HepG2 (cell line): ENCODE measurements around the gene PFKFB2. TPM values are rescaled to one million over a fixed set of nuclear protein-coding genes. Genes with fewer than 3 reads are reported as not detected.

ENCODE experiments used
- ARNT2 ChIP-seq: sonication (generic); formaldehyde crosslinking; IDR thresholded peaks from 2 replicates; pipeline ENCODE4 v1.8.0; 2022; ENCODE audit warnings: mild to moderate bottlenecking, low read depth, missing genetic modification reagents, moderate library complexity
- FOXO1 ChIP-seq: sonication (generic); formaldehyde crosslinking; IDR thresholded peaks from 2 replicates; pipeline ENCODE4 v1.4.0; 2020; ENCODE audit warnings: missing genetic modification reagents
- GTF3A ChIP-seq: sonication (generic); formaldehyde crosslinking; conservative IDR thresholded peaks from 2 replicates; pipeline ENCODE4 v1.4.0; 2020; ENCODE audit warnings: mild to moderate bottlenecking, missing genetic modification reagents
- MZF1 ChIP-seq: sonication (generic); formaldehyde crosslinking; IDR thresholded peaks from 2 replicates; pipeline ENCODE4 v1.8.1; 2023; ENCODE audit warnings: mild to moderate bottlenecking, missing genetic modification reagents, borderline replicate concordance
- NFATC3 ChIP-seq: sonication (generic); formaldehyde crosslinking; IDR thresholded peaks from 2 replicates; pipeline ENCODE4 v1.5.1; 2020; ENCODE audit warnings: mild to moderate bottlenecking, missing genetic modification reagents
- NFYC ChIP-seq: IDR thresholded peaks from 2 replicates; pipeline ENCODE4 v1.6.1; 2016; ENCODE audit warnings: missing genetic modification reagents, missing compliant biosample characterization
- RBM39 ChIP-seq: fragments of 200-400 bp; formaldehyde crosslinking; IDR thresholded peaks from one replicate; pipeline ENCODE4 v1.6.1; 2018; ENCODE audit warnings: antibody characterized with exemption, mild to moderate bottlenecking, low read depth, low read length; ENCODE audit not compliant: poor library complexity, severe bottlenecking
- SETDB1 ChIP-seq: sonication (generic); formaldehyde crosslinking; IDR thresholded peaks from 2 replicates; pipeline ENCODE4 v1.5.1; 2020; ENCODE audit warnings: missing genetic modification reagents, mild to moderate bottlenecking, borderline replicate concordance
- SOX13 ChIP-seq, 3 experiments: fragments of 450-650 bp in 1 of 3; sonication (generic) in 1 of 3; formaldehyde crosslinking in 1 of 3; IDR thresholded peaks in 2 of 3; conservative IDR thresholded peaks in 1 of 3; 2 replicates each; pipeline versions ENCODE4 v1.5.0 to v1.6.1; 2016 to 2020; ENCODE audit warnings: antibody characterized with exemption in 1 of 3, mild to moderate bottlenecking in 1 of 3, missing compliant biosample characterization in 1 of 3, missing genetic modification reagents in 1 of 3, moderate library complexity in 1 of 3
- ZBTB34 ChIP-seq: sonication (generic); formaldehyde crosslinking; IDR thresholded peaks from 2 replicates; pipeline ENCODE4 v1.8.0; 2022; ENCODE audit warnings: mild to moderate bottlenecking, missing genetic modification reagents
- ZBTB38 ChIP-seq: sonication (generic); formaldehyde crosslinking; IDR thresholded peaks from 2 replicates; pipeline ENCODE4 v1.5.1; 2020; ENCODE audit warnings: mild to moderate bottlenecking, missing genetic modification reagents
- ZNF432 ChIP-seq: sonication (generic); formaldehyde crosslinking; IDR thresholded peaks from 2 replicates; pipeline ENCODE4 v1.5.0; 2020; ENCODE audit warnings: missing genetic modification reagents, mild to moderate bottlenecking, borderline replicate concordance
- ZNF891 ChIP-seq: sonication (generic); formaldehyde crosslinking; IDR thresholded peaks from 2 replicates; pipeline ENCODE4 v1.5.0; 2020; ENCODE audit warnings: mild to moderate bottlenecking, missing genetic modification reagents
- polyA plus RNA-seq, 8 experiments: library from polyadenylated mRNA; depleted of rRNA in 3 of 8; stranded (reverse) in 7 of 8; unstranded in 1 of 8; fragments of >200 nt; fragmentation: Illumina TruSeq in 4 of 8; extraction: Trizol in 4 of 8; gene quantifications; 2 replicates each; pipeline versions ENCODE4 v1.2.1 to v1.2.3, GENCODE V29; 2011 to 2016; ENCODE audit warnings: low read depth in 4 of 8, missing spikeins in 1 of 8, mixed read lengths in 1 of 8; ENCODE audit not compliant: insufficient read depth in 1 of 8
- total RNA-seq, 5 experiments: library from RNA; depleted of rRNA; stranded (reverse); fragments of >200 nt; fragmentation: Illumina TruSeq; extraction: Trizol; gene quantifications; 2 replicates each; pipeline ENCODE4 v1.2.3, GENCODE V29; 2016; ENCODE audit warnings: low read depth in 1 of 5
- TF ChIP-seq, protein P1 (sequence below): sonication (generic); formaldehyde crosslinking; IDR thresholded peaks from 2 replicates; pipeline ENCODE4 v1.4.0; 2020; ENCODE audit warnings: mild to moderate bottlenecking, missing genetic modification reagents, borderline replicate concordance
- TF ChIP-seq, protein P2 (sequence below): IDR thresholded peaks from 2 replicates; pipeline ENCODE4 v1.6.1; 2016; ENCODE audit warnings: low read depth, control low read depth
- TF ChIP-seq, protein P3 (sequence below), 2 experiments: IDR thresholded peaks; 2 replicates each; pipeline ENCODE4 v1.6.1; 2011 to 2012; ENCODE audit warnings: low read length in 2 of 2, borderline replicate concordance in 1 of 2, low read depth in 1 of 2, mild to moderate bottlenecking in 1 of 2, moderate library complexity in 1 of 2

PFKFB2 gene
- total and polyA plus RNA-seq, 2 of the 13 experiments (the other 11 are each of a cell fraction or from before 2014, with no cell fraction given), result 4.6 to 10.6 TPM

GRCh38 chr1:207025146-207025880 lies 27.8 kb upstream of the PFKFB2 start (continued):
- TF ChIP-seq GTF3A, result no peak
- no peak for TF ChIP-seq SOX13 (IDR thresholded peaks at IDR 0.05)
- TF ChIP-seq SOX13 (CRISPR knock-in tag; conservative IDR thresholded peaks at IDR 0.05 in 1 of 2, IDR thresholded peaks at IDR 0.05 in 1 of 2), result peak in 1 of 2 experiments; percentile 85; a peak in 2 of 4 replicates
- TF ChIP-seq, protein P1, sequence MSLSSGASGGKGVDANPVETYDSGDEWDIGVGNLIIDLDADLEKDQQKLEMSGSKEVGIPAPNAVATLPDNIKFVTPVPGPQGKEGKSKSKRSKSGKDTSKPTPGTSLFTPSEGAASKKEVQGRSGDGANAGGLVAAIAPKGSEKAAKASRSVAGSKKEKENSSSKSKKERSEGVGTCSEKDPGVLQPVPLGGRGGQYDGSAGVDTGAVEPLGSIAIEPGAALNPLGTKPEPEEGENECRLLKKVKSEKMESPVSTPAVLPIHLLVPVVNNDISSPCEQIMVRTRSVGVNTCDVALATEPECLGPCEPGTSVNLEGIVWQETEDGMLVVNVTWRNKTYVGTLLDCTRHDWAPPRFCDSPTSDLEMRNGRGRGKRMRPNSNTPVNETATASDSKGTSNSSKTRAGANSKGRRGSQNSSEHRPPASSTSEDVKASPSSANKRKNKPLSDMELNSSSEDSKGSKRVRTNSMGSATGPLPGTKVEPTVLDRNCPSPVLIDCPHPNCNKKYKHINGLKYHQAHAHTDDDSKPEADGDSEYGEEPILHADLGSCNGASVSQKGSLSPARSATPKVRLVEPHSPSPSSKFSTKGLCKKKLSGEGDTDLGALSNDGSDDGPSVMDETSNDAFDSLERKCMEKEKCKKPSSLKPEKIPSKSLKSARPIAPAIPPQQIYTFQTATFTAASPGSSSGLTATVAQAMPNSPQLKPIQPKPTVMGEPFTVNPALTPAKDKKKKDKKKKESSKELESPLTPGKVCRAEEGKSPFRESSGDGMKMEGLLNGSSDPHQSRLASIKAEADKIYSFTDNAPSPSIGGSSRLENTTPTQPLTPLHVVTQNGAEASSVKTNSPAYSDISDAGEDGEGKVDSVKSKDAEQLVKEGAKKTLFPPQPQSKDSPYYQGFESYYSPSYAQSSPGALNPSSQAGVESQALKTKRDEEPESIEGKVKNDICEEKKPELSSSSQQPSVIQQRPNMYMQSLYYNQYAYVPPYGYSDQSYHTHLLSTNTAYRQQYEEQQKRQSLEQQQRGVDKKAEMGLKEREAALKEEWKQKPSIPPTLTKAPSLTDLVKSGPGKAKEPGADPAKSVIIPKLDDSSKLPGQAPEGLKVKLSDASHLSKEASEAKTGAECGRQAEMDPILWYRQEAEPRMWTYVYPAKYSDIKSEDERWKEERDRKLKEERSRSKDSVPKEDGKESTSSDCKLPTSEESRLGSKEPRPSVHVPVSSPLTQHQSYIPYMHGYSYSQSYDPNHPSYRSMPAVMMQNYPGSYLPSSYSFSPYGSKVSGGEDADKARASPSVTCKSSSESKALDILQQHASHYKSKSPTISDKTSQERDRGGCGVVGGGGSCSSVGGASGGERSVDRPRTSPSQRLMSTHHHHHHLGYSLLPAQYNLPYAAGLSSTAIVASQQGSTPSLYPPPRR (CRISPR knock-in tag), result peak; percentile 86
- TF ChIP-seq ARNT2 (CRISPR knock-in tag), result no peak
- TF ChIP-seq, protein P2, sequence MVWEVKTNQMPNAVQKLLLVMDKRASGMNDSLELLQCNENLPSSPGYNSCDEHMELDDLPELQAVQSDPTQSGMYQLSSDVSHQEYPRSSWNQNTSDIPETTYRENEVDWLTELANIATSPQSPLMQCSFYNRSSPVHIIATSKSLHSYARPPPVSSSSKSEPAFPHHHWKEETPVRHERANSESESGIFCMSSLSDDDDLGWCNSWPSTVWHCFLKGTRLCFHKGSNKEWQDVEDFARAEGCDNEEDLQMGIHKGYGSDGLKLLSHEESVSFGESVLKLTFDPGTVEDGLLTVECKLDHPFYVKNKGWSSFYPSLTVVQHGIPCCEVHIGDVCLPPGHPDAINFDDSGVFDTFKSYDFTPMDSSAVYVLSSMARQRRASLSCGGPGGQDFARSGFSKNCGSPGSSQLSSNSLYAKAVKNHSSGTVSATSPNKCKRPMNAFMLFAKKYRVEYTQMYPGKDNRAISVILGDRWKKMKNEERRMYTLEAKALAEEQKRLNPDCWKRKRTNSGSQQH, result no peak
- no peak for TF ChIP-seq ZNF432
- TF ChIP-seq, protein P3, sequence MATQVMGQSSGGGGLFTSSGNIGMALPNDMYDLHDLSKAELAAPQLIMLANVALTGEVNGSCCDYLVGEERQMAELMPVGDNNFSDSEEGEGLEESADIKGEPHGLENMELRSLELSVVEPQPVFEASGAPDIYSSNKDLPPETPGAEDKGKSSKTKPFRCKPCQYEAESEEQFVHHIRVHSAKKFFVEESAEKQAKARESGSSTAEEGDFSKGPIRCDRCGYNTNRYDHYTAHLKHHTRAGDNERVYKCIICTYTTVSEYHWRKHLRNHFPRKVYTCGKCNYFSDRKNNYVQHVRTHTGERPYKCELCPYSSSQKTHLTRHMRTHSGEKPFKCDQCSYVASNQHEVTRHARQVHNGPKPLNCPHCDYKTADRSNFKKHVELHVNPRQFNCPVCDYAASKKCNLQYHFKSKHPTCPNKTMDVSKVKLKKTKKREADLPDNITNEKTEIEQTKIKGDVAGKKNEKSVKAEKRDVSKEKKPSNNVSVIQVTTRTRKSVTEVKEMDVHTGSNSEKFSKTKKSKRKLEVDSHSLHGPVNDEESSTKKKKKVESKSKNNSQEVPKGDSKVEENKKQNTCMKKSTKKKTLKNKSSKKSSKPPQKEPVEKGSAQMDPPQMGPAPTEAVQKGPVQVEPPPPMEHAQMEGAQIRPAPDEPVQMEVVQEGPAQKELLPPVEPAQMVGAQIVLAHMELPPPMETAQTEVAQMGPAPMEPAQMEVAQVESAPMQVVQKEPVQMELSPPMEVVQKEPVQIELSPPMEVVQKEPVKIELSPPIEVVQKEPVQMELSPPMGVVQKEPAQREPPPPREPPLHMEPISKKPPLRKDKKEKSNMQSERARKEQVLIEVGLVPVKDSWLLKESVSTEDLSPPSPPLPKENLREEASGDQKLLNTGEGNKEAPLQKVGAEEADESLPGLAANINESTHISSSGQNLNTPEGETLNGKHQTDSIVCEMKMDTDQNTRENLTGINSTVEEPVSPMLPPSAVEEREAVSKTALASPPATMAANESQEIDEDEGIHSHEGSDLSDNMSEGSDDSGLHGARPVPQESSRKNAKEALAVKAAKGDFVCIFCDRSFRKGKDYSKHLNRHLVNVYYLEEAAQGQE (IDR thresholded peaks at IDR 0.05; ENCODE audit: borderline replicate concordance in 1 of 2, low read depth in 1 of 2, low read length in 2 of 2), result peak in 1 of 2 experiments; percentile 38; a peak in 1 of 4 replicates
- no peak for TF ChIP-seq ZNF891 (CRISPR knock-in tag)
- TF ChIP-seq ZBTB38 (CRISPR knock-in tag), result no peak
- no peak for TF ChIP-seq NFYC (CRISPR knock-in tag)
- TF ChIP-seq MZF1 (CRISPR knock-in tag), result no peak
- TF ChIP-seq NFATC3 (CRISPR knock-in tag), result no peak
- TF ChIP-seq ZBTB34, result no peak
- no peak for TF ChIP-seq RBM39
- TF ChIP-seq FOXO1 (CRISPR knock-in tag), result no peak
- TF ChIP-seq SETDB1 (CRISPR knock-in tag), result no peak
